ENCODE results near the gene PRR20D.
A peak's percentile ranks its signal among the peaks of the same experiment; 100 is the strongest.
"Not testable (repeated sequence)": the region's sequence is repeated elsewhere in the genome, so short reads cannot be mapped to it uniquely, and the experiment has no call there.

Gene PRR20D

DNA sequence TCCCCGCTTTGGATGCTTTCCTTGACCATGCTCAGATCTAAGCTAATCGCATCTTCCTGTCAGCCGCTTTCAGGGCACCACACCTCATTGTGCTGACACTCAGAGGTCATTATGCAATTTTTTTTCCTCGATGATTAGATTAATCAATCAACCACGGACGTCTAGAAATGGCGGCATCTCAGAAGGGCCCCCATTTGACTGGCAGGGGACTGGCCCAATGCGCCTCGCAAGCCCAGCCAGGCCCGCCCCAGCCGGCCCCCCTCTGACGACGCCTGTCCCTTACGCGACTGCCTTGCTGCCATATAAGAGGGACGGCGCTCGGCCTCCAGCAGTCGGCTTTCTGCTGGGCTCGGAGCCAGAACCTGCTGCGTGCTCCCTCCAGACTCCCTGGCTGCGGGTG, at the start of gene PRR20D:
PRR20D (plus strand) TSS at position 301 of the 400 bp plus-strand sequence. CDS start 387 bp downstream, outside the sequence.
- H3K27me3 ChIP-seq (ENCODE audit: low read depth); DNase-seq (ENCODE audit: low spot score in 2 of 2); H3K36me3 ChIP-seq (replicated peaks); in situ Hi-C loops (cut with MboI; ENCODE audit: low sequenced_read_pairs); H3K4me1 ChIP-seq; H3K4me3 ChIP-seq; H3K9me3 ChIP-seq: not testable (repeated sequence)

- DNase-seq (ENCODE audit: low spot score in 2 of 2) = no peak
- H3K27me3 ChIP-seq (ENCODE audit: low read depth) = no peaks in the 10 kb centered on the region
- H3K4me1 ChIP-seq = no peaks in the 10 kb centered on the region
- H3K36me3 ChIP-seq (replicated peaks) = no peaks in the 10 kb centered on the region
- no peaks in the 10 kb centered on the region for H3K9me3 ChIP-seq
- H3K4me3 ChIP-seq = no peak overlapping the region
- in situ Hi-C loops (cut with MboI; ENCODE audit: low sequenced_read_pairs) = no loop called here
These were observed 45.5 kb upstream of the PRR20D start for GRCh38 chr13:57114945-57115344.

GRCh38 chr13:57123681-57124080, 36.8 kb upstream of the PRR20D start:
- Histone ChIP-seq H3K36me3 (replicated peaks) (no peaks in the 10 kb centered on the region), H3K27me3 (ENCODE audit: low read depth) (no peaks in the 10 kb centered on the region), H3K9me3 (no peaks in the 10 kb centered on the region), H3K4me3 (no peak overlapping the region), H3K4me1 (no peaks in the 10 kb centered on the region)
- in situ Hi-C loops (cut with MboI; ENCODE audit: low sequenced_read_pairs) = no loop called here
- DNase-seq (ENCODE audit: low spot score in 2 of 2) = no peak

- in situ Hi-C loops (cut with MboI; ENCODE audit: low sequenced_read_pairs) = no loop called here
- no peak overlapping the region for H3K4me3 ChIP-seq
- peak; percentile 12 for DNase-seq (ENCODE audit: low spot score in 2 of 2)
- H3K27me3 ChIP-seq (ENCODE audit: low read depth) = no peaks in the 10 kb centered on the region
- no peaks in the 10 kb centered on the region for H3K4me1 ChIP-seq
- no peaks in the 10 kb centered on the region for H3K9me3 ChIP-seq
- H3K36me3 ChIP-seq (replicated peaks) = no peaks in the 10 kb centered on the region
These were observed 31.5 kb upstream of the PRR20D start for GRCh38 chr13:57128909-57129308.

DNA sequence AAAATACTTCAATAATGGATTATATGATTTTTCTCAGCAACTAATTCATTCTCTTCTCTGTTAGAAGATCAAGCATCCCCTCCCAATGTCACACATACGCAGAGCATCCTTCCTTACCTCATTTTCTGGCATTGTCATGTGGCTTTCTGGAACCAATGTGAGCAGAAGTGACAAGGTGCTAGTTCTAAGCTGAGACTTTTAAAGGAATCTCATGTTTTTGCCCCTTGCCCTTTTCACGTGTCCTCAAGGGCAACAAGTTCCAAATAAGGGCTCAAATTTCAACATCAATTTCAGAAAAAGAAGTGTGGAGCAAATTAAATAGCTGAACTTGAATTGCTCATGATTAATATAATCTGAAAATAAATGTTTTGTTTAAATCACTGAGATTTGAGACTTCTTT, 24.3 kb upstream of the PRR20D start:
- Histone ChIP-seq H3K4me3 (no peak overlapping the region), H3K4me1 (no peaks in the 10 kb centered on the region), H3K27me3 (ENCODE audit: low read depth) (no peaks in the 10 kb centered on the region), H3K9me3 (no peaks in the 10 kb centered on the region), H3K36me3 (replicated peaks) (no peaks in the 10 kb centered on the region)
- in situ Hi-C loops (cut with MboI; ENCODE audit: low sequenced_read_pairs) = no loop called here
- no peak for DNase-seq (ENCODE audit: low spot score in 2 of 2)

DNA sequence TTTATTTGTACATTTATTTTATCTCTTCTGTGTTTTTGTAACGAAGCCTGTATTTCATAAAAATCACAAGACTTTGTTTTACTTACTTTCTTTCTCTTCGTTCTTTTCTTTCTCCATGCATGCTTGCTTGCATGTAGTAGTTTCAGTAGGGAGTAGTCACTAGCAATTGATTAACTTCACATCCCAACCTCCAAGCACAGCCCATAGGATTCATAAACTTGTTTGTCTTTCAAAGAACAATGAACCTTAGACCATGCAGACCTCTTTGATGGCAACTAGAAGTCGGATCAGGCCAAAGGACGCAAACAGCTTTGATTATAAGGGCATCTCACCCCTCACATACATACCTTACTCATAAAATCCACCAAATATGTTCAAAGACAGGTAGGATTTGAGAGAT, 22.8 kb upstream of the PRR20D start:
- in situ Hi-C loops (cut with MboI; ENCODE audit: low sequenced_read_pairs) = no loop called here
- Histone ChIP-seq H3K36me3 (replicated peaks) (no peaks in the 10 kb centered on the region), H3K9me3 (no peaks in the 10 kb centered on the region), H3K4me3 (no peak overlapping the region), H3K4me1 (no peaks in the 10 kb centered on the region), H3K27me3 (ENCODE audit: low read depth) (no peaks in the 10 kb centered on the region)
- DNase-seq (ENCODE audit: low spot score in 2 of 2) = no peak

DNA sequence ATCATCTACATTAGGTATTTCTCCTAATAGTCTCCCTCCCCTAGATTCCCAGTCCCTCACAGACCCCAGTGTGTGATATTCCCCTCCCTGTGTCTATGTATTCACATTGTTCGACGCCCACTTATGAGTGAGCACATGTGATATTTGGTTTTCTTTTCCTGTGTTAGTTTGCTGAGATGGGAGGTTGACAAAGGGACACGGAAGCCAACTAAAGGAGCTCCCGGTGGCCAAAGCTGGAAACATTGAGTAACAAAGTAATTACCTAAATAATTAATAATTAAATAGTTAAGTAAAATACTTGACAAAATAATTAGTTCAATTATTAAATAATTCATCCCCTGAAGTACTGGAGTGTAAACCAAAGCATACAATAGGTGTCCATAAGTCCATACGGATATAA, 21.4 kb upstream of the PRR20D start:
- Histone ChIP-seq H3K27me3 (ENCODE audit: low read depth) (no peaks in the 10 kb centered on the region), H3K4me3 (no peak overlapping the region), H3K4me1 (no peaks in the 10 kb centered on the region), H3K36me3 (replicated peaks) (no peaks in the 10 kb centered on the region), H3K9me3 (no peaks in the 10 kb centered on the region)
- in situ Hi-C loops (cut with MboI; ENCODE audit: low sequenced_read_pairs) = no loop called here
- no peak for DNase-seq (ENCODE audit: low spot score in 2 of 2)

GRCh38 chr13:57139781-57140180, 20.7 kb upstream of the PRR20D start:
- H3K27me3 ChIP-seq (ENCODE audit: low read depth); H3K36me3 ChIP-seq (replicated peaks); H3K9me3 ChIP-seq; H3K4me3 ChIP-seq; DNase-seq (ENCODE audit: low spot score in 2 of 2); in situ Hi-C loops (cut with MboI; ENCODE audit: low sequenced_read_pairs); H3K4me1 ChIP-seq: not testable (repeated sequence)

GRCh38 chr13:57140235-57140968, 20.0 kb upstream of the PRR20D start, which contains the start of gene PRR20A:
Gene PRR20A (plus strand): TSS chr13:57140918. CDS start chr13:57141305, 387 bp downstream.
- H3K36me3 ChIP-seq (replicated peaks); H3K27me3 ChIP-seq (ENCODE audit: low read depth); in situ Hi-C loops (cut with MboI; ENCODE audit: low sequenced_read_pairs); H3K4me3 ChIP-seq; H3K4me1 ChIP-seq; H3K9me3 ChIP-seq; DNase-seq (ENCODE audit: low spot score in 2 of 2): not testable (repeated sequence)

- H3K9me3 ChIP-seq; H3K27me3 ChIP-seq (ENCODE audit: low read depth); H3K36me3 ChIP-seq (replicated peaks); DNase-seq (ENCODE audit: low spot score in 2 of 2); H3K4me3 ChIP-seq; H3K4me1 ChIP-seq; in situ Hi-C loops (cut with MboI; ENCODE audit: low sequenced_read_pairs): not testable (repeated sequence)
These were observed 13.2 kb upstream of the PRR20D start, which contains the start of gene PRR20B for GRCh38 chr13:57147188-57147587. Gene PRR20B (plus strand): TSS chr13:57147488. CDS start chr13:57147875, 387 bp downstream.

- H3K4me1 ChIP-seq; in situ Hi-C loops (cut with MboI; ENCODE audit: low sequenced_read_pairs): not testable (repeated sequence)
These were observed 12.3 kb upstream of the PRR20D start for GRCh38 chr13:57148106-57148505.

GRCh38 chr13:57153761-57154160, 6.7 kb upstream of the PRR20D start, which contains the start of gene PRR20C:
Gene PRR20C (plus strand): TSS chr13:57154061. CDS start chr13:57154448, 387 bp downstream.
- in situ Hi-C loops (cut with MboI; ENCODE audit: low sequenced_read_pairs); H3K36me3 ChIP-seq (replicated peaks); H3K9me3 ChIP-seq; H3K4me3 ChIP-seq; H3K4me1 ChIP-seq; DNase-seq (ENCODE audit: low spot score in 2 of 2); H3K27me3 ChIP-seq (ENCODE audit: low read depth): not testable (repeated sequence)

More at GRCh38 chr13:57148106-57148505, 12.3 kb upstream of the PRR20D start:
- H3K36me3 ChIP-seq (replicated peaks); H3K9me3 ChIP-seq; H3K4me3 ChIP-seq; H3K27me3 ChIP-seq (ENCODE audit: low read depth); DNase-seq (ENCODE audit: low spot score in 2 of 2): not testable (repeated sequence)

GRCh38 chr13:57166897-57167296, 6.5 kb downstream of the PRR20D start, which contains the start of gene PRR20E:
Gene PRR20E (plus strand): TSS chr13:57167197. CDS start chr13:57167584, 387 bp downstream.
- H3K4me3 ChIP-seq; H3K27me3 ChIP-seq (ENCODE audit: low read depth); DNase-seq (ENCODE audit: low spot score in 2 of 2); H3K36me3 ChIP-seq (replicated peaks); H3K4me1 ChIP-seq; H3K9me3 ChIP-seq; in situ Hi-C loops (cut with MboI; ENCODE audit: low sequenced_read_pairs): not testable (repeated sequence)

DNA sequence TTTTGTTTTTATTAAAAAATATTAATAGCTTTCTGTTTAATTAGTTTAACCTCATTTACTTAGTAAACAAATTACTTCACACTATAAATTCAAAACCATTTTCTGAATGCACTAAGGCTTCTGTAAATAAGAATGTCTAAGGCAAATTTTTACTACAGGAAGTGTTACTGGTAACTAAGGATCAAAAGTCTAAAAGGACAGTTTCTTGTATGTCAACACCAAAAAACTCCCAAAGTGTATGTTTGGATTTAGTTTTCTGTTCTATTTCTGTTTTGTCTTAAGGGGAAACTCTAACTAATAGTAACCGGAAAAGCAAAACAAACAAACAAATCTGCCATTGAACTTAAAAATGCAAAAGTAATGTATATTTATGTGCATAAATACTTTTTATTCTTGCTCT, 31.2 kb downstream of the PRR20D start:
- in situ Hi-C loops (cut with MboI; ENCODE audit: low sequenced_read_pairs) = no loop called here
- Histone ChIP-seq H3K4me3 (no peak overlapping the region), H3K27me3 (ENCODE audit: low read depth) (no peaks in the 10 kb centered on the region), H3K9me3 (no peaks in the 10 kb centered on the region), H3K36me3 (replicated peaks) (no peaks in the 10 kb centered on the region), H3K4me1 (no peaks in the 10 kb centered on the region)
- no peak for DNase-seq (ENCODE audit: low spot score in 2 of 2)

Measured in HAP-1 (cell line).